Right renal cortex interstitium (tissue), 3 donors: ENCODE measurements around the gene GRM4. TPM values are rescaled to one million over a fixed set of nuclear protein-coding genes. Genes with fewer than 3 reads are reported as not detected.

Source experiments
- DNase-seq, 3 donors: peaks; one replicate each; pipeline ENCODE4 v3.0.0-alpha.2; 2013; ENCODE audit warnings: low read depth in 3 of 3, low spot score in 2 of 3
- polyA plus RNA-seq, 3 donors: library from polyadenylated mRNA; unstranded; fragments of 120-200 nt; gene quantifications; one replicate each; pipeline ENCODE4 v1.2.1, GENCODE V29; 2013; ENCODE audit not compliant: insufficient read length in 3 of 3

The GRM4 gene
- polyA plus RNA-seq, 3 donors = 0.42 to 0.62 (median 0.49) TPM

- DNase-seq = no peak
These were observed 1.9 kb downstream of the GRM4 start for GRCh38 chr6:34143884-34144580.

GRCh38 chr6:34143196-34143883 is 2.5 kb downstream of the GRM4 start:
- no peak for DNase-seq

- DNase-seq = no peak
These were observed 3.6 kb downstream of the GRM4 start for GRCh38 chr6:34142061-34142998.

- DNase-seq = no peak
These were observed 5.8 kb downstream of the GRM4 start for GRCh38 chr6:34140075-34140474.

DNA sequence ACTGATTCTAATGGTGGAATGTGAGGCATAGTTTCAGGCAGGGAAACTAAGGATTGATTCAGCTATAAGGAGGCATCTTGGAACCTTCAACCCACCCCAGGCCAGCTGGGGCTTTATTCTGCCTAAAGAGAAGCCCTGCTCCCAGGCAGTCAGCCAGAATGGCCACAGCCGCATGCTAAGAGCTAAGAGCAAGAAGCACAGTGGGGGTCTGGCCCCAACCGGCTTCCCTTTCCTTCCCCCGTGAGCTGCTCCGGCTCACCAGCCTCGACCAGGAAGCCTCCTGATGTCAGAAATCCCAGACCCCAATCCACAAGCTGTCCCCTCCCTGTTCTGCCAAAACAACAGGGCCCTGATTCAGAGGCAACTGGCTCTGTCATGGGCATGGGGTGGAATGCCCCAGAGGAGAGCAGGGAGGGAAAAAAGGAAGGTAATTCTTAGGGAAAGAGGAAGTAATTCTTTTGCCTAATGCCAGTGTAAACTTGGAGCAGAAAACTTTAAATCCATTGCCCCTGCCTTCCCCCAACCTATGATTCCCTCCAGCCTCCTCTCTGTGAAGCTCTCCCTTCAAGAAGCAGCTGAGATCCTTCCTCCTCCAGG is 6.9 kb downstream of the GRM4 start:
- no peak for DNase-seq

DNA sequence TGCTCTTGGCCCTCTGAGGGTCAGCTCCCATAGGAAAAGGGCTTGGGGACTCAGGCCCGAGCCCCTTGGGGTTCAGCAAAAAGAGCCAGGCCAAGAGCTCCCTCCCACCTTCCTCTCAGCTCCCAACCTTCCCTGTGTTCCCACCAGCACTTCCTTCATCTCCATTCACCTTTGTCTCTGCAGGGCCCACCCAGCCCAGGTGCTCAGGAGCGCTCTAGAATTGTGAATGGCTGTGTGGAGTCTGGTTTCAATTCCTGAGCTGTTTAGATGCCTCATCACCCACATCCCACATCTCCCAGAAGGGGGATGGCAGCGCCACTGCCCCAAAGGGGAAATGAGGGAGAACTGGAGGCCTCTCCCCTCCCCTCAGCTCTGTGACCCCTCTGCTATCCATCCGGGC is 7.7 kb downstream of the GRM4 start:
- no peak for DNase-seq

DNA sequence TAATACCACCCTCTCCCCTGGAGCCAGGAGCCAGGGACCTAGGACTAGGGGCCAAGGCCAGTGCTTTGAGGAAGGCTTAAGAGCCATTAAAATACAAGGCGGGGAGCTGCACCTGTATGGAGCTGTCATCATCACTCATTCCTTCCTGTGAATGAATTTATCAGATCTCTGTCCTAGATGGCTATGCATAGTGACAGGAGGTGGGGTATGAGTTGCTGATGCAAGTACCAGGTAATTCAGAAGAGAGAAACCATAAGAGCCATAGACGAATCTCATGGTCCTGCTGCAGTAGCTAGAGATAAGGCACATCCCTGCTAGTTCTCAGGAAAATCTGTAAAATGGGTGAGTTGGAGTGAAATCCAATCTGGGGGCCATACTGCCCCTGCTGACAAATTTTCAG is 10.3 kb downstream of the GRM4 start:
- no peak for DNase-seq

DNA sequence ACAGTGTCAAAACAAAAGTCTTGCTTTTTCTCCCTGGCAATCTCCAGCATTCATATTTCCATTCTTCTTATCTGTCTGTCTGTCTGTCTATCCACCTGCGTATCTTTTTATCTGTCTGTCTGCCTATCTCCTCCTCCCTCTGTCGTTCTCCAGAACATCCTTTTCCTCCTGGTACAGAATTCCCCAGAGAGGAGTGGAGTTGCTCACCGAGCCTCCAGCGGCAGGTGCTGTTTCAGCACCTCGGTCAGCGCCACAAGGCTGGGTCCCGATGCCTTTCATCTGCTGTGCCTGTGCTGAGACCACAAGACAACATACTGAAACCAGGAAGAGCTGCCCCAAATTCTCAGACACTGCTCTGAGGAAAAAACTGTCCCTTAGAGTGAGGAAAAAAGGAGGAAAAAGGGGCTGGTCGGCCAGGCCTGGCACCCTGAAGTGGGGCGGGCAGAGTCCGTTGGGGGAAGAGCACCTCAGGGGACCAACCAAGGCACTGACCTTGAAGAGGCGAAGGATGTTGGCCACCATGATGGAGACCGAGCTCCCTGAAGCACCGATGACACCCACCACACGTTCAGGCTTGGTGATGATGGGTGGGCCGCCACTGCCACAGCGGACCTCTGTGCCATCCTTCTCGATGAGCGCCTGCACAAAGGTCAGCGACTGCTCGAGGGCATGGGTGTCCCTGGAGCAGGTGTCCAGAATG is 13.3 kb downstream of the GRM4 start:
- no peak for DNase-seq

- no peak for DNase-seq
These were observed 14.3 kb downstream of the GRM4 start for GRCh38 chr6:34131326-34132290.

- no peak for DNase-seq
These were observed 15.0 kb downstream of the GRM4 start for GRCh38 chr6:34130862-34131261.

DNA sequence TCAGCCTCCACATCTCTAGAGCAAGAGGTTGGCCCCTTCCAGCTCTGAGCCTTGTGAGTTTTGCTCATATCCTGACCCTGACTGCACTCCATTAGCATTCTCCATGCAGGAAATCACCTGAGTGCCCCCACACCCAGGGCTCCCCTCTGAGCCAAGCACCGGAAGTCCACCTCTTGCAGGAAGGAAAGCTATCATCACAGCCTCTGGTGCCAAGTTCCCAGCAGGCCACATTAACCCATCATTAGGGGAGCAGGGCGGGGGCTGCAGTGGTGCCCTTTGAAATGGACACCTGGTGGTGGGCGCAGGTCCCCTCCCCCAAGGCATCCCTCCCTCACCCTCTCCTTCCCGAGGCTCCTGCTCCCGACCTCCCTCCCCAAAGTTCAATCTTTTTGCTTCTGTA is 16.1 kb downstream of the GRM4 start:
- no peak for DNase-seq

DNA sequence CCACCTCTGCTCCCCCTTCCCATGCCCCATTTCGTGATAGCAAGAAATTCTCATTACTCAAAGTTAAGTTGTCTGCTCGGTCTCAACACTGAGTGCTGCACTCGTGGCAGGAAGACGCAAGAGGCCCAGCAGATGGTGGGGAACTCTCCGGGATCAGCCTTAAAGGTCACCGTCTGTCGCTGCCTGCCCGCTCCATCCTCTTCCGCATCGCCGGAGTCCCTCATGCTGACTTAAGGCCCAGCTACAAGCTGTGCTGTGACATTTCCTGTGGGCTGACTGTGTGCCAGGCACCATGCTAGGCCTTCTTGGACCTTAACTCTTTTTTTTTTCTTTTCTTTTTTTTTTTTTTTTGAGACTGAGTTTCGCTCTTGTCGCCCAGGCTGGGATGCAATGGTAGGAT is 17.8 kb downstream of the GRM4 start:
- DNase-seq = no peak

DNA sequence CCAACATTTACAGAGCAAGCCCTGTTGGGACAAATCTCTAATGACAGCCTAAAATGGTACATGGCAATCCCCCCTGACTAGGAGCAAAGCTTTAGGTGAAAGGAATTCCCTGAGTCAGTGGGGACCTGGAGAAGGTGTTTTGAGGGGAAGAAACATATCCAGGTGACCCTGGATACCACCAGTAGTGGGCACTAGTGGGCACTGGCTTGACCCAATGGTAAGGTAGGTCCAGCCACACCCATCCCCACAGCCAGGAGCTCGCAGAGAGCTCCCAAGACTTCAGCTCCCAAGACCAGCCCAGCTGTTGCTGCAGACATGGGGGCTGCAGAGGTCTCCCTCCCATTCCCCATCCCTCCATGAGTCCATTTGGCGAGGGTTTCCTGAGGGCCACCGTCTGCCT is 19.5 kb downstream of the GRM4 start:
- no peak for DNase-seq

- no peak for DNase-seq
These were observed 19.9 kb downstream of the GRM4 start for GRCh38 chr6:34125939-34126338.

GRCh38 chr6:34120953-34121675 is 24.8 kb downstream of the GRM4 start:
- no peak for DNase-seq

- DNase-seq = no peak
These were observed 30.0 kb downstream of the GRM4 start for GRCh38 chr6:34115915-34116314.

DNA sequence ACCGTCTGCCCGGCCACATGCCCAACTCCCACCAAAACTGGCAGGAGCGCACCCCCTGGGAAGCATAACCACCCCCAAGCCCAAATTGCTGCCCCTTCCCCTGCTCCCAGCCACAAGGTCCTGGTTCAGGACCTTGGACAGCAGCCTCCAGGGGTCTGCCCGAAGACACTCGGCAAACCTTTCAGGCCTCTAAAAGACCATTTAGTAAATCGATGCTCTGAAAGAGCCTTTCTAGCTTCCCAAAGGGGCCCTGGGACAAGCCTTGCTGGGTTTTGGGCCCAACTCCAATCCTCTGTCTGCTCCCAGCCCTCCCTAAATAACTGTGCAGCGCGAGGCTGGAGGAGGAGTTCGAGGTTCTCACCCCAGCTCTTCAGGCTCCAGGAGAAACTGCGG is 30.5 kb downstream of the GRM4 start:
- DNase-seq = peak; percentile 39 to 54 (median 40)

GRCh38 chr6:34114695-34115402 is 31.0 kb downstream of the GRM4 start:
- DNase-seq = no peak
